Lower leg skin (tissue), 4 donors: ENCODE measurements around the gene MTA3. TPM values are rescaled to one million over a fixed set of nuclear protein-coding genes. Genes with fewer than 3 reads are reported as not detected.
A peak's percentile ranks its signal among the peaks of the same experiment; 100 is the strongest.

Experiments
- DNase-seq, 2 donors: peaks; one replicate each; pipeline ENCODE4 v3.0.0-alpha.2; 2019; ENCODE audit warnings: low spot score in 2 of 2
- H3K4me3 ChIP-seq: fragments of 200-600 bp; sonication (generic); 2 replicates; pipeline ENCODE4 v1.5.1; 2017; ENCODE audit warnings: mild to moderate bottlenecking, low read depth; ENCODE audit not compliant: poor library complexity, severe bottlenecking
- POLR2A ChIP-seq, 2 donors: fragments of 450-650 bp; IDR thresholded peaks; one replicate each; pipeline ENCODE4 v1.6.1; 2016 to 2017; ENCODE audit warnings: antibody characterized with exemption in 2 of 2, mild to moderate bottlenecking in 1 of 2, moderate library complexity in 1 of 2
- WGBS, 2 donors: methylation state at CpG; one replicate each; pipeline ENCODE4 v1.1.5; 2018; 5-methylcytosine and 5-hydroxymethylcytosine counted together
- intact Hi-C: fragments of 100-400 bp; cut with DNase I; formaldehyde crosslinking; loops from one replicate; pipeline ENCODE4 v1.15.0; 2023; ENCODE audit warnings: low total_unique reads
- total RNA-seq, 4 donors: library from RNA; depleted of rRNA; stranded (reverse); fragments of >200 nt; gene quantifications; one replicate each; pipeline ENCODE4 v1.1.0, GENCODE V29; 2016
- TF ChIP-seq, protein P1 (sequence below), 3 donors: fragments of 450-650 bp; IDR thresholded peaks; one replicate each; pipeline ENCODE4 v1.5.1; 2016; ENCODE audit warnings: antibody characterized with exemption in 3 of 3, mild to moderate bottlenecking in 3 of 3, moderate library complexity in 2 of 3

The MTA3 gene
- total RNA-seq, 4 donors from 2014 or later, result 32.9 to 50.4 (median 35.9) TPM

DNA sequence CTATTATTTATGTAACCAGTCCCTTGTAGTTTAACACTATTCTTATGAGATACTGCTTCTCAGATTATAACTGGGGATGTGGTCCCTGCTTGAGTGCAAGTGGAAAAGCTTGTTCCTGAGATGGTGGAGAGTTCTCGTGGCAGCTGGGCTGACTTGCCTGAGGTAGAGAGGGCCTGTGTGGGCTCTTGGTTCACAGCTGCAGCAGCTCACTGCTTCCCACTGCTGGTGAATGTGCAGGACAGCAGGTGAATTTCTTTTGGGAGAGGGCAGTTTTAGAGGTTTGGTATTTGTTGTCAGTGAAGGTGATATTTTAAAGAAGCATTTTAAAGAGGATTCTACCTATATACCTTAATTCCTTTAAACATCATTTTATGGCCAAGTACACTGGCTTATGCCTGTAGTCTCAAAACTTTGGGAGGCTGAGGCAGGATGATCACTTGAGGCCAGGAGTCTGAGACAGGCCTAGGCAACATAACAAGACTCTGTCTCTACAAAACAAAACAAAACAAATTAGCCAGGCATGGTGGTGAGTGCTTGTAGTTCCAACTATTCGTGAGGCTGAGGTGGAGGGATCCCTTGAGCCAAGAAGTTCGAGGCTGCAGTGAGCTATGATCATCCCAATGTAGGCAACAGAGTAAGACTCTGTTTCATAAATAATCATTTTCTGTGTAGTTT lies 94.8 kb downstream of the MTA3 start:
- 13 to 21% methylated on average over 3 of the region's 3 CpGs for WGBS, 2 donors
- TF ChIP-seq POLR2A (IDR thresholded peaks at IDR 0.05), result no peak
- TF ChIP-seq, protein P1, sequence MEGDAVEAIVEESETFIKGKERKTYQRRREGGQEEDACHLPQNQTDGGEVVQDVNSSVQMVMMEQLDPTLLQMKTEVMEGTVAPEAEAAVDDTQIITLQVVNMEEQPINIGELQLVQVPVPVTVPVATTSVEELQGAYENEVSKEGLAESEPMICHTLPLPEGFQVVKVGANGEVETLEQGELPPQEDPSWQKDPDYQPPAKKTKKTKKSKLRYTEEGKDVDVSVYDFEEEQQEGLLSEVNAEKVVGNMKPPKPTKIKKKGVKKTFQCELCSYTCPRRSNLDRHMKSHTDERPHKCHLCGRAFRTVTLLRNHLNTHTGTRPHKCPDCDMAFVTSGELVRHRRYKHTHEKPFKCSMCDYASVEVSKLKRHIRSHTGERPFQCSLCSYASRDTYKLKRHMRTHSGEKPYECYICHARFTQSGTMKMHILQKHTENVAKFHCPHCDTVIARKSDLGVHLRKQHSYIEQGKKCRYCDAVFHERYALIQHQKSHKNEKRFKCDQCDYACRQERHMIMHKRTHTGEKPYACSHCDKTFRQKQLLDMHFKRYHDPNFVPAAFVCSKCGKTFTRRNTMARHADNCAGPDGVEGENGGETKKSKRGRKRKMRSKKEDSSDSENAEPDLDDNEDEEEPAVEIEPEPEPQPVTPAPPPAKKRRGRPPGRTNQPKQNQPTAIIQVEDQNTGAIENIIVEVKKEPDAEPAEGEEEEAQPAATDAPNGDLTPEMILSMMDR (IDR thresholded peaks at IDR 0.05), result peak in 1 of 3 donors; percentile 95
- intact Hi-C loops, result loop anchor here (10.0 kb wide), 1 partner anchor 168 kb away; the partner anchor contains the start of gene KCNG3
- peak; percentile 24 to 87 for DNase-seq
- H3K4me3 ChIP-seq, result no peak overlapping the region

DNA sequence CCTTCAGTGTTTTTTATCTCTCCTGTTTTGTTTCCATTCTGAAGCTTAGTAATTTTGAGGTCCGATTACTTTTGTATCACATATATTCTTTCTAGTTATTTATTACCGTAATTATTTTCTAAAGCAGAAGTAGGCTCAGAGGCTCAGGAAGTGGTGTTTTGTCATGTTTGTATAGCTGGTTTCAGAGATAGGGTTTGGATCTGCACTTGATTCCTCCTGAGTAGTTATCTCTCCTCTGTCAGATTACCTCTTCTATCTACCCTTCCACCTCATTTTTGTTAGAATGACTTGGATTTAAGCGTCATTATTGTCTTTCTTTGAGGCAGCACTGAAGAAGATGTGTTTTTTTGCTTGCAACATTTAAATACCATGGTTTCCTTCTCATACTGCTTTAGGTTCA lies 95.4 kb downstream of the MTA3 start:
- WGBS, 2 donors, result 84 to 85% methylated on average over 3 of the region's 3 CpGs
- intact Hi-C loops, result loop anchor here (10.0 kb wide), 1 partner anchor 169 kb away; the partner anchor contains the start of gene KCNG3
- no peak overlapping the region for H3K4me3 ChIP-seq
- TF ChIP-seq, protein P1 (IDR thresholded peaks at IDR 0.05), result no peak
- TF ChIP-seq POLR2A (IDR thresholded peaks at IDR 0.05), result no peak
- DNase-seq, result no peak

DNA sequence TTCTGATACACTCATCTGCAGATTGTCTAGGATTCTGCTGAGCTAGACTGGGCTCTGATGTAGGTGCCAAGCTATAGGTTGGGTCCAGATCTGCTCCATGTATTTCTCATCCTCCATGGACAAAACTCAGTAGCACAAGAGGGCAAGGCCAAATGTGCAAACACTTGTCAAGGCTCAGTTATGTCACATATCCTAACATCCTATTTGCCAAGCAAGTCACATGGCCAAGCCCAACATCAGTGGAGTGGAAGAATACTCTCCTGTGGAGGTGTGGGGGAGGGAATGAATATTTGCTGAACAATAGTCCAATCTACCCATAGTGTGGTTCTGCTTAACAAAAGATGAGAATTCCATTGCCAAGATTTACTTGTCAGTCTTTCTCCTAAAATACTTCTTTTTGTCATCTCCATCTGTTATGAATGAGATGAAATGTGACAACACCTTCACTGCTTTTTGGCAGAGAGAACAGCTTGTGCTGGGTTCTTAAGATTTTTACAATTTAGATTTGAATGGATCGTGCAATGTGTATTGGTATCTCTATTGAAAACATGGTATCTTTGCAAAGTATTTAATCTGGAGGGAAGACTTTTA lies 105.7 kb downstream of the MTA3 start:
- H3K4me3 ChIP-seq, result no peak overlapping the region
- WGBS, 2 donors, result 100% methylated on average over 1 of the region's 1 CpG
- TF ChIP-seq, protein P1 (IDR thresholded peaks at IDR 0.05), result no peak
- no peak for TF ChIP-seq POLR2A (IDR thresholded peaks at IDR 0.05)

GRCh38 chr2:42675815-42676214 lies 107.4 kb downstream of the MTA3 start:
- no peak for DNase-seq
- intact Hi-C loops, result no loop called here
- TF ChIP-seq, protein P1 (IDR thresholded peaks at IDR 0.05), result no peak
- TF ChIP-seq POLR2A (IDR thresholded peaks at IDR 0.05), result no peak
- H3K4me3 ChIP-seq, result no peak overlapping the region
- 97 to 100% methylated on average over 2 of the region's 2 CpGs for WGBS, 2 donors

More for the DNA sequence above, 105.7 kb downstream of the MTA3 start:
- DNase-seq, result no peak
- intact Hi-C loops, result no loop called here

- intact Hi-C loops, result no loop called here
- 72 to 89% methylated on average over 5 of the region's 5 CpGs for WGBS, 2 donors
- peak in 1 of 2 donors; percentile 54 for DNase-seq
- H3K4me3 ChIP-seq, result no peak overlapping the region
- TF ChIP-seq POLR2A (IDR thresholded peaks at IDR 0.05), result no peak
- TF ChIP-seq, protein P1 (IDR thresholded peaks at IDR 0.05), result no peak
Observed at GRCh38 chr2:42685303-42685702, 116.9 kb downstream of the MTA3 start.
